C4-2B (cell line): ENCODE measurements around the gene PRSS22.

ENCODE experiments used
- ZFX ChIP-seq: fragments of 450-650 bp; IDR thresholded peaks from 2 replicates; pipeline ENCODE4 v1.6.1; 2017
- TF ChIP-seq, protein P1 (sequence below): fragments of 450-650 bp; conservative IDR thresholded peaks from 2 replicates; pipeline ENCODE4 v1.5.1; 2017; ENCODE audit warnings: mild to moderate bottlenecking

DNA sequence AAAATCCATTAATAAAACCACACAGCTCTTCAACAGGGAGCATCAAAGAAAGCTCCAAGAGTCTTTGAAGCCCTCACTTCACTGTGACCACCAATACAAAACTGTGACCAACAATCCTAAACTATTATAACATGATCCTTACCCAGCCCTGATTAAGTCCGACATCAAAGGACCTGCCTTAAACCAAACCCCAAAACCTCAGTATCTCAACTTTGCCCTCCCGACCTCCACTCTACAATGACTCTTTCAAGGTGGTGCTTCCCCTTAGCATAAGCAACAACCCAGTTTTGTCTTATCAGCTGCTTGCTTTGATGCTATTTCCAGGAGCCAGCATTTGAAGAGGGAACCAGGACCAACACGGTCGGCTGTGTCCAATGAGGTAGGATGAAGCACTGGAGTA is 8.5 kb upstream of the PRSS22 start:
- TF ChIP-seq, protein P1, sequence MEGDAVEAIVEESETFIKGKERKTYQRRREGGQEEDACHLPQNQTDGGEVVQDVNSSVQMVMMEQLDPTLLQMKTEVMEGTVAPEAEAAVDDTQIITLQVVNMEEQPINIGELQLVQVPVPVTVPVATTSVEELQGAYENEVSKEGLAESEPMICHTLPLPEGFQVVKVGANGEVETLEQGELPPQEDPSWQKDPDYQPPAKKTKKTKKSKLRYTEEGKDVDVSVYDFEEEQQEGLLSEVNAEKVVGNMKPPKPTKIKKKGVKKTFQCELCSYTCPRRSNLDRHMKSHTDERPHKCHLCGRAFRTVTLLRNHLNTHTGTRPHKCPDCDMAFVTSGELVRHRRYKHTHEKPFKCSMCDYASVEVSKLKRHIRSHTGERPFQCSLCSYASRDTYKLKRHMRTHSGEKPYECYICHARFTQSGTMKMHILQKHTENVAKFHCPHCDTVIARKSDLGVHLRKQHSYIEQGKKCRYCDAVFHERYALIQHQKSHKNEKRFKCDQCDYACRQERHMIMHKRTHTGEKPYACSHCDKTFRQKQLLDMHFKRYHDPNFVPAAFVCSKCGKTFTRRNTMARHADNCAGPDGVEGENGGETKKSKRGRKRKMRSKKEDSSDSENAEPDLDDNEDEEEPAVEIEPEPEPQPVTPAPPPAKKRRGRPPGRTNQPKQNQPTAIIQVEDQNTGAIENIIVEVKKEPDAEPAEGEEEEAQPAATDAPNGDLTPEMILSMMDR, result no peak
- TF ChIP-seq ZFX, result no peak
